Kidney (tissue), 14 donors: ENCODE measurements around the gene BST1. TPM values are rescaled to one million over a fixed set of nuclear protein-coding genes. Genes with fewer than 3 reads are reported as not detected.

Experiments used
- DNase-seq, 5 donors: peaks; one replicate each; pipeline ENCODE4 v3.0.0-alpha.2; 2013 to 2020
- FAIRE-seq: peaks from 2 replicates; lab custom pipeline; 2012; peaks lifted over from hg19 to GRCh38; lab: Jason Lieb, UNC
- H3K27ac ChIP-seq, 2 donors: one replicate each; pipeline ENCODE4 v1.7.0; 2013; ENCODE audit warnings: low read depth in 2 of 2, low read length in 2 of 2, inconsistent platforms in 1 of 2
- H3K27me3 ChIP-seq: one replicate; pipeline ENCODE4 v1.7.1; 2013; ENCODE audit warnings: low read length, inconsistent platforms; ENCODE audit not compliant: control insufficient read depth, insufficient read depth
- H3K36me3 ChIP-seq, 3 donors: one replicate each; pipeline versions ENCODE4 v1.7.0 to v1.7.1; 2013; ENCODE audit warnings: low read length in 3 of 3, control low read depth in 1 of 3, inconsistent platforms in 1 of 3; ENCODE audit not compliant: insufficient read depth in 3 of 3, control insufficient read depth in 2 of 3
- H3K4me1 ChIP-seq, 3 donors: one replicate each; pipeline versions ENCODE4 v1.7.0 to v1.7.1; 2013; ENCODE audit warnings: low read length in 3 of 3, inconsistent platforms in 1 of 3, low read depth in 1 of 3; ENCODE audit not compliant: control insufficient read depth in 2 of 3, insufficient read depth in 2 of 3
- H3K4me3 ChIP-seq, 3 donors: one replicate each; pipeline versions ENCODE4 v1.7.0 to v1.8.1; 2013; ENCODE audit warnings: low read length in 3 of 3, control low read depth in 1 of 3, inconsistent platforms in 1 of 3
- H3K9ac ChIP-seq, 3 donors: one replicate each; pipeline versions ENCODE4 v1.7.0 to v1.7.1; 2013; ENCODE audit warnings: low read length in 3 of 3, control low read depth in 1 of 3, inconsistent platforms in 1 of 3
- H3K9me3 ChIP-seq, 3 donors: one replicate each; pipeline versions ENCODE4 v1.7.0 to v1.7.1; 2013; ENCODE audit warnings: low read length in 3 of 3, control low read depth in 1 of 3, inconsistent platforms in 1 of 3; ENCODE audit not compliant: control insufficient read depth in 2 of 3, insufficient read depth in 1 of 3
- CTCF ChIP-seq: IDR thresholded peaks from 3 replicates; pipeline ENCODE4 v1.5.1; 2012; ENCODE audit warnings: mild to moderate bottlenecking, moderate library complexity, borderline replicate concordance; ENCODE audit not compliant: insufficient read depth; ENCODE audit errors: extremely low read depth
- intact Hi-C: fragments of 100-400 bp; cut with DNase I; formaldehyde crosslinking; loops from one replicate; pipeline ENCODE4 v1.11.1; 2022
- polyA plus RNA-seq: library from polyadenylated mRNA; stranded (reverse); fragments of 350-450 nt; fragmentation: Illumina TruSeq; extraction: RNeasy Lipid Tissue Mini Kit (QIAGEN cat#74804); gene quantifications from one replicate; pipeline ENCODE4 v1.2.3, GENCODE V29; 2014; ENCODE audit warnings: low read depth, low replicate concordance; ENCODE audit not compliant: insufficient read depth
- total RNA-seq: library from RNA; stranded (reverse); fragmentation: NEBNext Ultra II Directional; extraction: Animal tissue kit (Norgen Biotek cat#: 25700); gene quantifications from one replicate; pipeline ENCODE4 v1.2.1, GENCODE V29; 2021
- donor health status: control.
- donor health status: control.
- donor health status: control.
- donor health status: control.
- donor health status: control.
- donor health status: DM: yes; HTN: yes; CAD: no.
- donor health status: Normal renal cell carcinoma (clear cell type).

BST1 gene
- total and polyA plus RNA-seq, 2 donors from 2014 or later: 5.3 to 19.0 TPM

DNA sequence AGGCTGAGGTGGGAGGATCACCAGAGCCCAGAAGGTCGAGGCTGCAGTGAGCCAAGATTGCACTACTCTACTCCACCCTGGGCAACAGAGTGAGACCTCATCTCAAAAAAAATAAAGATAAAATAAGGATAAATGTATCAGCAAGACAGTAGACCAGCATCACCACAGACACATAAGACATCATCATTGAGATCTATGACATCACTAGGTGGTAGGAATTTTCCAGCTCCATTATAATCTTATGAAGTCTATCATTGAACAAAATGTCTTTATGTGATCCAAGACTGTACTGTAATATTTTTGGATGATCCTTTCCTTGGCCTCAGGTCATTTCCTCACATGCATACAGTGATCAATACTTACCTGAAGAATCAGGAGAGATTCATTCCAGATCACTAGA, 29.5 kb upstream of the BST1 start:
- intact Hi-C loops: no loop called here
- Histone ChIP-seq H3K9ac (no peak overlapping the region), H3K4me3 (no peak overlapping the region), H3K36me3 (no peaks in the 10 kb centered on the region), H3K4me1 (peaks cover 0 to 3% (median 0%) of the 10 kb centered on the region in 3 donors), H3K27ac (no peak overlapping the region), H3K27me3 (no peaks in the 10 kb centered on the region), H3K9me3 (no peaks in the 10 kb centered on the region)
- DNase-seq: no peak
- FAIRE-seq: no peak
- TF ChIP-seq CTCF: no peak

DNA sequence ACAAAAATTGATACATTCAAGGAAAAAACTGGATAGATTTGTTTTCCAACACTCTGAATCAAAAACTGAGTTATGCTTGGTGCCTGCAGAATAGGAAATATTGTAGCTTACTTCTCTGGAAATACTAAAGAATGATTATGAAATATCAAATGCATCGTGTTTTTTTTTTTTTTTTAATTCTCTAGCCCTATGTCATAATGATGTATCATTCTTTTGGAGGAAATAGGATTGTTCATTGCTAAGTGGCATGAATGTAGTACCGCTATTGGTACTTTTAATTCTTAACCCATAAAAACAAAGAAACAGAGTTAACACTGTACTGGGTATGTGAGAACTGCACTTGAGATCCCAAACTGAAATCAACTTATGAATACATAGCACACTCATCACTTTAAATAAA, 28.8 kb upstream of the BST1 start:
- H3K27me3 ChIP-seq: no peaks in the 10 kb centered on the region
- intact Hi-C loops: no loop called here
- no peak for TF ChIP-seq CTCF
- no peaks in the 10 kb centered on the region for H3K9me3 ChIP-seq
- no peak overlapping the region for H3K4me3 ChIP-seq
- DNase-seq (no peak), FAIRE-seq (no peak)
- no peak overlapping the region for H3K9ac ChIP-seq
- H3K4me1 ChIP-seq: peaks cover 0 to 4% (median 0%) of the 10 kb centered on the region in 3 donors
- H3K27ac ChIP-seq: no peak overlapping the region
- H3K36me3 ChIP-seq: no peaks in the 10 kb centered on the region

DNA sequence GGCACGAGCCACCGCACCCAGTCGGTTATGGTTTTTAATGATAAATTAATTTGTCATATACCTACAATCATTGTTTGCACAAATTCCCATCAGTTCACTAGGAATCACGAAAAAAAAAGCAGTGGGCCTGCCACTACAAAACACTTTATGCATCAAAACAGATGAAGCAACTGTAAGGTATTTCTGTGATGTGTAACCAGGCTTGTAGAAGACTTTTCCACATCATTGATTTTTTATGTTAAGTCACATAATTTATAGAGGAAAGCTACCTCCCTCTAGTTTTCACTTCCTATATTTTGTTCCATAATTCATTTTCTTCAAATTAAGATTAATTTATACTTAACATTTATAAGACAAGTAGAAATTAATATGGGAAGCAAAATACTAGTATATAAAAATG, 27.9 kb upstream of the BST1 start:
- intact Hi-C loops: no loop called here
- no peak overlapping the region for H3K27ac ChIP-seq
- DNase-seq (no peak), FAIRE-seq (no peak)
- H3K27me3 ChIP-seq: no peaks in the 10 kb centered on the region
- no peaks in the 10 kb centered on the region for H3K36me3 ChIP-seq
- no peak overlapping the region for H3K9ac ChIP-seq
- H3K4me3 ChIP-seq: no peak overlapping the region
- no peaks in the 10 kb centered on the region for H3K9me3 ChIP-seq
- TF ChIP-seq CTCF: no peak
- peaks cover 0 to 4% (median 0%) of the 10 kb centered on the region in 3 donors for H3K4me1 ChIP-seq

GRCh38 chr4:15675356-15675755, 27.5 kb upstream of the BST1 start:
- no peak overlapping the region for H3K9ac ChIP-seq
- H3K4me1 ChIP-seq: peaks cover 0 to 4% (median 0%) of the 10 kb centered on the region in 3 donors
- no peak overlapping the region for H3K27ac ChIP-seq
- DNase-seq: no peak
- no peaks in the 10 kb centered on the region for H3K27me3 ChIP-seq
- no peaks in the 10 kb centered on the region for H3K36me3 ChIP-seq
- no peak for FAIRE-seq
- no peaks in the 10 kb centered on the region for H3K9me3 ChIP-seq
- no peak overlapping the region for H3K4me3 ChIP-seq
- TF ChIP-seq CTCF: no peak
- intact Hi-C loops: no loop called here
